Breast epithelium (tissue), 4 donors: ENCODE measurements around the gene ARCN1. TPM values are rescaled to one million over a fixed set of nuclear protein-coding genes. Genes with fewer than 3 reads are reported as not detected.

ENCODE experiments used
- DNase-seq, 2 donors: peaks; one replicate each; pipeline ENCODE4 v3.0.0-alpha.2; 2019; ENCODE audit warnings: low spot score in 2 of 2
- H3K27ac ChIP-seq, 2 donors: fragments of 200-600 bp; sonication (generic) in 1 of 2; one replicate each; pipeline ENCODE4 v1.5.1; 2016 to 2019; ENCODE audit warnings: mild to moderate bottlenecking in 1 of 2
- H3K27me3 ChIP-seq, 2 donors: fragments of 200-600 bp; sonication (generic) in 1 of 2; one replicate each; pipeline versions ENCODE4 v1.5.1 to v1.6.0; 2017 to 2019; ENCODE audit warnings: control low read depth in 1 of 2, mild to moderate bottlenecking in 1 of 2
- H3K36me3 ChIP-seq: fragments of 200-600 bp; one replicate; pipeline ENCODE4 v1.5.1; 2019
- H3K4me1 ChIP-seq, 2 donors: fragments of 200-600 bp; sonication (generic); one replicate each; pipeline ENCODE4 v1.5.1; 2016 to 2019; ENCODE audit warnings: control low read depth in 1 of 2
- H3K4me3 ChIP-seq, 3 donors: fragments of 200-600 bp; sonication (generic); 1 replicate in 2 of 3; 2 replicates in 1 of 3; pipeline ENCODE4 v1.5.1; 2016 to 2019; ENCODE audit warnings: mild to moderate bottlenecking in 3 of 3, moderate library complexity in 2 of 3
- H3K9me3 ChIP-seq, 2 donors: fragments of 200-600 bp; sonication (generic) in 1 of 2; one replicate each; pipeline ENCODE4 v1.5.1; 2016 to 2019; ENCODE audit warnings: control low read depth in 1 of 2
- POLR2A ChIP-seq: fragments of 450-650 bp; IDR thresholded peaks from one replicate; pipeline ENCODE4 v1.6.1; 2016; ENCODE audit warnings: antibody characterized with exemption, mild to moderate bottlenecking, moderate library complexity
- POLR2AphosphoS5 ChIP-seq, 3 donors: sonication (generic); formaldehyde crosslinking; IDR thresholded peaks; one replicate each; pipeline ENCODE4 v1.6.1; 2017; ENCODE audit warnings: antibody characterized with exemption in 3 of 3
- intact Hi-C: fragments of 100-400 bp; cut with DNase I; formaldehyde crosslinking; loops from one replicate; pipeline ENCODE4 v1.15.1; 2023; ENCODE audit warnings: low total_unique reads
- total RNA-seq, 3 donors: library from RNA; depleted of rRNA; stranded (reverse); fragments of >200 nt; gene quantifications; one replicate each; pipeline ENCODE4 v1.1.0, GENCODE V29; 2016
- TF ChIP-seq, protein P1 (sequence below), 3 donors: fragments of 450-650 bp; IDR thresholded peaks; one replicate each; pipeline ENCODE4 v1.5.1; 2016 to 2017; ENCODE audit warnings: antibody characterized with exemption in 3 of 3, mild to moderate bottlenecking in 3 of 3, moderate library complexity in 3 of 3

Gene ARCN1
- total RNA-seq, 3 donors from 2014 or later = 94.1 to 99.1 (median 98.6) TPM

DNA sequence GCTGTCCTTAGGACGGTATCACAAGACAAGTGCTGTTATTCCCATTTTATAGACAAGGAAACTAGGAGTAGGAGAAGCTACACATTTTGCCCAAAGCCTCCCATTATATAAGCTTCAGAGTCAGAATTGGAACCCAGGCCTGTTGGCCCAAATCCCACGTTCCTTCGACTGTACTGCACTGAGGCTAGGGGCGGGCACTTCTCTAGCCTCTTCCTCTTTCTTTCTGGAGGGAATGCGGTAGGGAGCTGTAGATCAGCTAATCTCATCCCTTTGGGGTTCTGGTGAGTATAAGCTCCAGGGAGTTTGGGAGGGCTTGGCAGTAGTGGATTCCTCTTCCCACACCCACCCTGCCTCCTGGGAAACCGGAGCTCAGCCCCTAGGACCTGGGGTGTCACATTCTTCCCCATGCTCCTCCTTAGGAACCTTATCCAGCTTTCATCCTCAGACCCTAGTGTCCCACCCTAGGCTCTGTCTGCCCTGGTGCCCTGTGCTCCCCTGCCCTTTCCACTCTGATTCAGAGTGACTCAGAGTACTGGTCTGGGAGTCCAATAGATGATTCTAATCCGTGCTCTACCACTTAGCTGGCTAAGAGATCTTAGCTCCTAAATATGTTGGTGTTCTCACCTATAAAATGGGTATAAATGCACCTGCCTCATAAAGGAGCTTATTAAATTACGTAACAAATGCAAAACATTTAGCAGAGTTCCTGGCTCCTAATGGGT lies 64.5 kb downstream of the ARCN1 start:
- peak overlapping the region in 1 of 2 donors; percentile 87 for H3K27ac ChIP-seq
- TF ChIP-seq POLR2A = no peak
- no peak for TF ChIP-seq POLR2AphosphoS5 (IDR thresholded peaks at IDR 0.05)
- TF ChIP-seq, protein P1, sequence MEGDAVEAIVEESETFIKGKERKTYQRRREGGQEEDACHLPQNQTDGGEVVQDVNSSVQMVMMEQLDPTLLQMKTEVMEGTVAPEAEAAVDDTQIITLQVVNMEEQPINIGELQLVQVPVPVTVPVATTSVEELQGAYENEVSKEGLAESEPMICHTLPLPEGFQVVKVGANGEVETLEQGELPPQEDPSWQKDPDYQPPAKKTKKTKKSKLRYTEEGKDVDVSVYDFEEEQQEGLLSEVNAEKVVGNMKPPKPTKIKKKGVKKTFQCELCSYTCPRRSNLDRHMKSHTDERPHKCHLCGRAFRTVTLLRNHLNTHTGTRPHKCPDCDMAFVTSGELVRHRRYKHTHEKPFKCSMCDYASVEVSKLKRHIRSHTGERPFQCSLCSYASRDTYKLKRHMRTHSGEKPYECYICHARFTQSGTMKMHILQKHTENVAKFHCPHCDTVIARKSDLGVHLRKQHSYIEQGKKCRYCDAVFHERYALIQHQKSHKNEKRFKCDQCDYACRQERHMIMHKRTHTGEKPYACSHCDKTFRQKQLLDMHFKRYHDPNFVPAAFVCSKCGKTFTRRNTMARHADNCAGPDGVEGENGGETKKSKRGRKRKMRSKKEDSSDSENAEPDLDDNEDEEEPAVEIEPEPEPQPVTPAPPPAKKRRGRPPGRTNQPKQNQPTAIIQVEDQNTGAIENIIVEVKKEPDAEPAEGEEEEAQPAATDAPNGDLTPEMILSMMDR (IDR thresholded peaks at IDR 0.05) = no peak
- H3K36me3 ChIP-seq = no peaks in the 10 kb centered on the region
- H3K9me3 ChIP-seq = no peaks in the 10 kb centered on the region
- DNase-seq = no peak
- no peak overlapping the region for H3K4me3 ChIP-seq
- intact Hi-C loops = no loop called here
- H3K4me1 ChIP-seq = peaks cover 5 to 15% of the 10 kb centered on the region in 2 donors
- no peaks in the 10 kb centered on the region for H3K27me3 ChIP-seq

DNA sequence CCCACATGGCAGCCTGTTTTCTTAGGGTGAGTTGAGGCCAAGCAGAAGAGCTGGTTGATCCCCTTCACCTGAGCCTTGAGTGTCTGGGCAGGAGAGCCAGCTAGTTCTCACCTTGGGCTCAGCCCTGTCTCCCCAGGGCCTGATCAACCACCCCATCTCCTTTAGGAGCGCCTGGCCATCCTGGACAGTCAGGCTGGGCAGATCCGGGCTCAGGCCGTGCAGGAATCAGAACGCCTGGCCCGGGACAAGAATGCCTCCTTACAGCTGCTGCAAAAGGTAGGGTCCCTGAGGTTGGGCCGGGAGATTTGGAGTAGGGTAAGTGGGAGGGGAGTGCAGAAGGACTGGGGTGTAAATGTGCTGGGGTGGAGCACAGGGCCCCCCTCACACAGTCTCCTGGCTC lies 66.5 kb downstream of the ARCN1 start:
- Histone ChIP-seq H3K4me1 (peaks cover 5 to 13% of the 10 kb centered on the region in 2 donors), H3K36me3 (no peaks in the 10 kb centered on the region), H3K9me3 (no peaks in the 10 kb centered on the region), H3K27ac (peak overlapping the region in 1 of 2 donors; percentile 50), H3K27me3 (no peaks in the 10 kb centered on the region), H3K4me3 (no peak overlapping the region)
- intact Hi-C loops = no loop called here
- DNase-seq = no peak
- TF ChIP-seq POLR2AphosphoS5 (IDR thresholded peaks at IDR 0.05) (no peak), POLR2A (no peak)
- TF ChIP-seq, protein P1 (IDR thresholded peaks at IDR 0.05) = no peak

DNA sequence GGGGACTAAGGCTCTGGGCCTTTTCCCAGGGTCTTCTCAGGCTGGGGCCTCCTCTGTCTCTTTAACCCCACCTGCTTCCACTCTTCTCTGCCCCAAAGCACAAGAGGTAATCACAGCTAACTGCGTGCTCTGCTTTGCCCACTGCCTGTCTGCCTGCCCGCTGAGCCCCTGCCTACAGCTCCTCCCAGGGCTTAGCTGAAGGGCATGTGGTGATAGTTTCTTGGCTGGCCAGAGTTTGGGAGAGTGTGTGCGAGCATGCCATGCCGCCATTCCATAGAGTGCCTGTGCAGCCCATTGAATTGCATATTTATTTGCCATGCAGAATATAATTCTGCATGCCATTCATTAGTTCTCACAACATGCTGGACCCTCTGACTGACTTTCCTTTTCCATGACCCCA lies 67.7 kb downstream of the ARCN1 start:
- Histone ChIP-seq H3K27ac (no peak overlapping the region), H3K27me3 (no peaks in the 10 kb centered on the region), H3K4me1 (peaks cover 3 to 4% of the 10 kb centered on the region in 2 donors), H3K36me3 (no peaks in the 10 kb centered on the region), H3K9me3 (no peaks in the 10 kb centered on the region), H3K4me3 (no peak overlapping the region)
- intact Hi-C loops = no loop called here
- DNase-seq = no peak
- TF ChIP-seq POLR2AphosphoS5 (IDR thresholded peaks at IDR 0.05) (no peak), POLR2A (no peak)
- TF ChIP-seq, protein P1 (IDR thresholded peaks at IDR 0.05) = no peak

DNA sequence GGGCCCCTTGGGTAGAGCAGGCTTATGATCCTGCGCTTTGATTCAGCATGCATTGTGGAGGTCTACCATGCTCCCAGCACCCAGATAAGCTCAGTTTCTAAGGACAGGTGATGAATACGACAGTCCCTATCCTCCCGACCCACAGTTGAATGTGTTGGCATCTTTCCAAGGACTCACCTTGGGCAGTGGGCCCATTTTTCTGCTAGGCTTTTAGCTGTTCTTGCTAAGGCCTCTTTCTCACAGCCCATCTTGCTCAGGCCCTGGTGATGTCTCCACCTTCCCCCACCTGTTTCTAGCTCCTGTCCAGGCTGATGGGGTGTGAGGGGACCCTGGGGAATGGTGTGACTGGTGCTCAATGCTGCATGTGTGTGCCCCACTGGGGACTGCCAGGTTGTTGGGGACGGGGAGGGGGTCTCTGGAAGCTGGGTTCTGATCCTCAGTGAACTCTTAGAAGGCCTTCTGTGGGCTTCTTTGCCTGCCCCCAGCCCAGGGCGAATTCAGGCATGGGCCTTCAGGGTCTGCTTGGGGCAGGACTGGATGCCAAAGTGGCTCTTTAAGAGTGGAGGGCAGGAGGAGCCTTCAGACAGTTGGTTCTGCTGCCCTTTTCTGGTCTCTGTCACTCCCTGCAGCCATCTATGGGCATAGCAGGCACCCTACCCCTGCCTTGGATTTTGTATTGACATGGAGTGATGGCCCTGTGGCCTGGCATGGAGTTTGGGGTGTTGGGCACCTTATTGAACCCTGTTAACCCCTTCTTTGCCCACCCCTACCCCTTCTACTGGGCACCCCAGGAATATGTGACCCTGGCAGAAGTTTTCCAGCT lies 68.3 kb downstream of the ARCN1 start:
- no peaks in the 10 kb centered on the region for H3K27me3 ChIP-seq
- peaks cover 0 to 4% of the 10 kb centered on the region in 2 donors for H3K4me1 ChIP-seq
- H3K27ac ChIP-seq = peak overlapping the region in 1 of 2 donors; percentile 0
- intact Hi-C loops = no loop called here
- H3K9me3 ChIP-seq = no peaks in the 10 kb centered on the region
- DNase-seq = no peak
- TF ChIP-seq, protein P1 (IDR thresholded peaks at IDR 0.05) = peak in 2 of 3 donors; percentile 12 to 51
- TF ChIP-seq POLR2AphosphoS5 (IDR thresholded peaks at IDR 0.05) (no peak), POLR2A (no peak)
- H3K36me3 ChIP-seq = no peaks in the 10 kb centered on the region
- H3K4me3 ChIP-seq = no peak overlapping the region
